Keratinocyte (primary cell): Measurements from ENCODE around the gene SLCO3A1. TPM values are rescaled to one million over a fixed set of nuclear protein-coding genes. Genes with fewer than 3 reads are reported as not detected.
A peak's percentile ranks its signal among the peaks of the same experiment; 100 is the strongest.

ENCODE experiments used
- DNase-seq: peaks from one replicate; pipeline ENCODE4 v3.0.0-alpha.2; 2011; ENCODE audit warnings: low read depth, missing footprints, low spot score
- FAIRE-seq: peaks from 2 replicates; lab custom pipeline; 2011; peaks lifted over from hg19 to GRCh38; lab: Jason Lieb, UNC
- H2AFZ ChIP-seq: 2 replicates; pipeline ENCODE4 v1.6.0; 2012; ENCODE audit warnings: low read length, control low read depth, inconsistent platforms; ENCODE audit not compliant: control insufficient read depth
- H3K27ac ChIP-seq: 2 replicates; pipeline ENCODE4 v1.5.1; 2011; ENCODE audit warnings: low read length; ENCODE audit not compliant: control insufficient read depth, insufficient read depth
- H3K27me3 ChIP-seq: 3 replicates; pipeline ENCODE4 v1.6.0; 2011; ENCODE audit warnings: low read length; ENCODE audit not compliant: control insufficient read depth, insufficient read depth; ENCODE audit errors: extremely low read depth
- H3K36me3 ChIP-seq, 2 experiments: 2 replicates in 1 of 2; 3 replicates in 1 of 2; pipeline ENCODE4 v1.5.1; 2011; ENCODE audit warnings: low read length in 2 of 2, mild to moderate bottlenecking in 1 of 2; ENCODE audit not compliant: control insufficient read depth in 2 of 2, insufficient read depth in 2 of 2; ENCODE audit errors: extremely low read depth in 1 of 2
- H3K4me1 ChIP-seq: 3 replicates; pipeline ENCODE4 v1.5.1; 2011; ENCODE audit warnings: low read length; ENCODE audit not compliant: control insufficient read depth, insufficient read depth; ENCODE audit errors: extremely low read depth
- H3K4me2 ChIP-seq: 3 replicates; pipeline ENCODE4 v1.6.0; 2011; ENCODE audit warnings: low read depth, low read length; ENCODE audit not compliant: control insufficient read depth, insufficient read depth; ENCODE audit errors: extremely low read depth
- H3K4me3 ChIP-seq, 3 experiments: fragments of 200-600 bp in 1 of 3; sonication (generic) in 1 of 3; 2 replicates in 2 of 3; 3 replicates in 1 of 3; pipeline ENCODE4 v1.5.1; 2011 to 2016; ENCODE audit warnings: low read length in 3 of 3, mild to moderate bottlenecking in 3 of 3, control low read depth in 2 of 3, inconsistent platforms in 1 of 3, low read depth in 1 of 3, mixed read lengths in 1 of 3, mixed run types in 1 of 3, moderate library complexity in 1 of 3; ENCODE audit not compliant: control insufficient read depth in 2 of 3, insufficient read depth in 2 of 3; ENCODE audit errors: extremely low read depth in 1 of 3
- H3K79me2 ChIP-seq: 2 replicates; pipeline ENCODE4 v1.6.0; 2012; ENCODE audit warnings: low read length; ENCODE audit not compliant: control insufficient read depth, insufficient read depth
- H3K9ac ChIP-seq: 3 replicates; pipeline ENCODE4 v1.6.0; 2011; ENCODE audit warnings: low read length; ENCODE audit not compliant: control insufficient read depth, insufficient read depth; ENCODE audit errors: extremely low read depth
- H3K9me1 ChIP-seq: 3 replicates; pipeline ENCODE4 v1.6.0; 2011; ENCODE audit warnings: low read length; ENCODE audit not compliant: control insufficient read depth, insufficient read depth; ENCODE audit errors: extremely low read depth
- H3K9me3 ChIP-seq: 2 replicates; pipeline ENCODE4 v1.5.1; 2012; ENCODE audit warnings: low read depth, low read length; ENCODE audit not compliant: control insufficient read depth
- H4K20me1 ChIP-seq: 3 replicates; pipeline ENCODE4 v1.6.0; 2011; ENCODE audit warnings: low read length; ENCODE audit not compliant: control insufficient read depth, insufficient read depth; ENCODE audit errors: extremely low read depth
- CTCF ChIP-seq, 3 experiments: IDR thresholded peaks in 1 of 3; conservative IDR thresholded peaks in 1 of 3; optimal IDR thresholded peaks in 1 of 3; 2 replicates in 2 of 3; 3 replicates in 1 of 3; pipeline versions ENCODE3 to v1.5.1; 2011; ENCODE audit warnings: low read length in 3 of 3, mild to moderate bottlenecking in 3 of 3, moderate library complexity in 2 of 3, control low read depth in 1 of 3, inconsistent platforms in 1 of 3; ENCODE audit not compliant: insufficient read depth in 2 of 3; ENCODE audit errors: extremely low read depth in 1 of 3
- EZH2 ChIP-seq: IDR thresholded peaks from one replicate; pipeline ENCODE4 v1.6.1; 2012; ENCODE audit warnings: inconsistent platforms, mild to moderate bottlenecking, low read length, moderate library complexity
- dilution Hi-C: fragments of 300-500 bp; cut with MboI; formaldehyde crosslinking; loops from one replicate; pipeline ENCODE4 v1.7.0; 2020; ENCODE audit warnings: low sequenced_read_pairs; ENCODE audit not compliant: extremely low pct_ligation_motif_present
- polyA plus RNA-seq, 5 experiments: library from polyadenylated mRNA; depleted of rRNA in 3 of 5; stranded (reverse) in 3 of 5; stranded (forward) in 1 of 5; unstranded in 1 of 5; fragments of >200 nt; gene quantifications; 1 replicate in 1 of 5; 2 replicates in 3 of 5; 3 replicates in 1 of 5; pipeline versions ENCODE4 v1.2.1 to v1.2.3, GENCODE V29; 2011 to 2012; ENCODE audit warnings: missing spikeins in 2 of 5, low read depth in 1 of 5, low replicate concordance in 1 of 5

Gene SLCO3A1
- polyA plus RNA-seq, 1 donor (not counting 4 experiments of a cell fraction or from before 2014, with no cell fraction given) = 21.3 TPM

- Histone ChIP-seq H3K4me1 (peaks cover 8% of the 10 kb centered on the region), H3K4me2 (no peak overlapping the region), H2AFZ (no peak overlapping the region), H3K36me3 (no peaks in the 10 kb centered on the region), H4K20me1 (no peaks in the 10 kb centered on the region), H3K4me3 (no peak overlapping the region), H3K9ac (no peak overlapping the region), H3K79me2 (peaks cover 5% of the 10 kb centered on the region), H3K9me1 (no peaks in the 10 kb centered on the region), H3K27ac (no peak overlapping the region), H3K9me3 (no peaks in the 10 kb centered on the region), H3K27me3 (peaks cover 3% of the 10 kb centered on the region)
- TF ChIP-seq EZH2 = no peak
- peak; percentile 31 to 61 (median 58) for TF ChIP-seq CTCF (optimal IDR thresholded peaks at IDR 0.05 in 1 of 3, IDR thresholded peaks at IDR 0.05 in 1 of 3, conservative IDR thresholded peaks at IDR 0.05 in 1 of 3; ENCODE audit: extremely low read depth in 1 of 3, insufficient read depth in 2 of 3, low read length in 3 of 3)
- DNase-seq (no peak), FAIRE-seq (peak; percentile 39)
- dilution Hi-C loops = no loop called here
Observed at GRCh38 chr15:91849749-91850161, 3.8 kb upstream of the SLCO3A1 start.

GRCh38 chr15:91852741-91853510 lies 582 bp upstream of the SLCO3A1 start:
- DNase-seq = no peak
- no peaks in the 10 kb centered on the region for H4K20me1 ChIP-seq
- H3K36me3 ChIP-seq = no peaks in the 10 kb centered on the region
- peaks cover 33% of the 10 kb centered on the region for H3K4me1 ChIP-seq
- peaks cover 27% of the 10 kb centered on the region for H3K79me2 ChIP-seq
- no peak for FAIRE-seq
- no peaks in the 10 kb centered on the region for H3K9me1 ChIP-seq
- dilution Hi-C loops = no loop called here
- peak overlapping the region; percentile 66 to 88 (median 76) for H3K4me3 ChIP-seq
- H3K27ac ChIP-seq = peak overlapping the region; percentile 80
- no peaks in the 10 kb centered on the region for H3K9me3 ChIP-seq
- peak overlapping the region; percentile 88 for H3K4me2 ChIP-seq
- no peaks in the 10 kb centered on the region for H3K27me3 ChIP-seq
- TF ChIP-seq EZH2 (no peak), CTCF (optimal IDR thresholded peaks at IDR 0.05 in 1 of 3, IDR thresholded peaks at IDR 0.05 in 1 of 3, conservative IDR thresholded peaks at IDR 0.05 in 1 of 3; ENCODE audit: extremely low read depth in 1 of 3, insufficient read depth in 2 of 3, low read length in 3 of 3) (peak in 2 of 3 experiments; percentile 69 to 82)
- peak overlapping the region; percentile 85 for H2AFZ ChIP-seq
- H3K9ac ChIP-seq = peak overlapping the region; percentile 82
